IMR-90 (cell line): ENCODE data around the gene CDH22. TPM values are rescaled to one million over a fixed set of nuclear protein-coding genes. Genes with fewer than 3 reads are reported as not detected.
A peak's percentile ranks its signal among the peaks of the same experiment; 100 is the strongest.

Source experiments
- ATAC-seq: fragments of 200-7000 bp; cut with Tn5 transposase; 2 replicates; pipeline ENCODE4 v1.9.1; 2020; ENCODE audit warnings: low read depth, mild to moderate bottlenecking, moderate library complexity
- BruUV-seq: library from RNA; stranded (reverse); fragments of 400-500 nt; replicated peaks from 2 replicates; lab custom pipeline; 2021; lab: Mats Ljungman, UMichigan
- CTCF ChIA-PET: fragments of 300-600 bp; formaldehyde crosslinking; extraction: SDS; loops from one replicate; lab custom pipeline; 2021; ENCODE audit warnings: antibody characterized with exemption; lab: Yijun Ruan, JAX
- POLR2A ChIA-PET: fragments of 300-600 bp; sonication (Branson Sonifier 250); formaldehyde crosslinking; loops from one replicate; lab custom pipeline; 2022; ENCODE audit warnings: antibody characterized with exemption; ENCODE audit not compliant: unreplicated experiment; lab: Charles Lee
- DNase-seq: peaks from one replicate; pipeline ENCODE4 v3.0.0; 2013
- H2AFZ ChIP-seq: replicated peaks from 2 replicates; pipeline ENCODE3; 2013; ENCODE audit warnings: low read length, mild to moderate bottlenecking; ENCODE audit not compliant: poor library complexity
- H2AK5ac ChIP-seq: 2 replicates; pipeline ENCODE4 v1.6.1; 2013; ENCODE audit warnings: low read depth, low read length, inconsistent platforms
- H2AK9ac ChIP-seq: replicated peaks from 2 replicates; pipeline ENCODE3; 2013; ENCODE audit warnings: mild to moderate bottlenecking, low read depth, low read length, moderate library complexity; ENCODE audit not compliant: poor library complexity
- H2BK120ac ChIP-seq: 2 replicates; pipeline ENCODE4 v1.6.1; 2013; ENCODE audit warnings: low read depth, low read length, inconsistent platforms
- H2BK15ac ChIP-seq: 3 replicates; pipeline ENCODE4 v1.6.1; 2013; ENCODE audit warnings: low read depth, low read length, inconsistent platforms
- H2BK20ac ChIP-seq: 2 replicates; pipeline ENCODE4 v1.6.1; 2013; ENCODE audit warnings: low read depth, mild to moderate bottlenecking, inconsistent platforms, low read length, moderate library complexity
- H2BK5ac ChIP-seq: 2 replicates; pipeline ENCODE4 v1.6.1; 2013; ENCODE audit warnings: mild to moderate bottlenecking, low read depth, low read length, inconsistent platforms; ENCODE audit not compliant: poor library complexity, severe bottlenecking
- H3K14ac ChIP-seq: replicated peaks from 2 replicates; pipeline ENCODE4 v1.6.1; 2013; ENCODE audit warnings: low read depth, low read length, inconsistent platforms
- H3K18ac ChIP-seq: 2 replicates; pipeline ENCODE4 v1.6.1; 2013; ENCODE audit warnings: low read depth, low read length, control low read depth
- H3K23ac ChIP-seq: 2 replicates; pipeline ENCODE4 v1.6.1; 2013; ENCODE audit warnings: low read depth, low read length, inconsistent platforms
- H3K27ac ChIP-seq: 2 replicates; pipeline ENCODE4 v1.5.1; 2013; ENCODE audit warnings: mild to moderate bottlenecking, control low read depth, low read length; ENCODE audit not compliant: insufficient read depth
- H3K27me3 ChIP-seq: 2 replicates; pipeline ENCODE4 v1.6.1; 2013; ENCODE audit warnings: low read length; ENCODE audit not compliant: control insufficient read depth, insufficient read depth
- H3K36me3 ChIP-seq: 2 replicates; pipeline ENCODE4 v1.6.1; 2013; ENCODE audit warnings: low read length, mixed read lengths; ENCODE audit not compliant: control insufficient read depth, insufficient read depth
- H3K4ac ChIP-seq: 2 replicates; pipeline ENCODE4 v1.6.1; 2013; ENCODE audit warnings: low read depth, low read length, inconsistent platforms
- H3K4me1 ChIP-seq: 2 replicates; pipeline ENCODE4 v1.6.1; 2013; ENCODE audit warnings: low read length, mixed read lengths; ENCODE audit not compliant: control insufficient read depth, insufficient read depth
- H3K4me2 ChIP-seq: 2 replicates; pipeline ENCODE4 v1.6.1; 2013; ENCODE audit warnings: low read depth, mild to moderate bottlenecking, control low read depth, low read length, moderate library complexity
- H3K4me3 ChIP-seq: 2 replicates; pipeline ENCODE4 v1.5.1; 2013; ENCODE audit warnings: low read depth, mild to moderate bottlenecking, control low read depth, low read length, moderate library complexity; ENCODE audit not compliant: insufficient read depth
- H3K56ac ChIP-seq: 2 replicates; pipeline ENCODE4 v1.6.1; 2013; ENCODE audit warnings: low read length, inconsistent platforms; ENCODE audit not compliant: insufficient read depth; ENCODE audit errors: extremely low read depth
- H3K79me1 ChIP-seq, 2 experiments: 2 replicates each; pipeline ENCODE4 v1.6.1; 2013; ENCODE audit warnings: low read length in 2 of 2, inconsistent platforms in 1 of 2, low read depth in 1 of 2
- H3K9ac ChIP-seq: 2 replicates; pipeline ENCODE4 v1.6.1; 2013; ENCODE audit warnings: low read depth, low read length, control low read depth
- H3K9me1 ChIP-seq: 2 replicates; pipeline ENCODE4 v1.6.1; 2013; ENCODE audit warnings: low read length, inconsistent platforms; ENCODE audit not compliant: insufficient read depth
- H3K9me3 ChIP-seq: 2 replicates; pipeline ENCODE4 v1.6.1; 2013; ENCODE audit warnings: low read length; ENCODE audit not compliant: control insufficient read depth, insufficient read depth
- H4K20me1 ChIP-seq: 2 replicates; pipeline ENCODE4 v1.6.1; 2013; ENCODE audit warnings: low read length, inconsistent platforms; ENCODE audit not compliant: insufficient read depth
- H4K5ac ChIP-seq: 2 replicates; pipeline ENCODE4 v1.6.1; 2013; ENCODE audit warnings: mild to moderate bottlenecking, low read depth, low read length, control low read depth
- H4K8ac ChIP-seq, 2 experiments: 2 replicates each; pipeline ENCODE4 v1.6.1; 2013; ENCODE audit warnings: low read depth in 2 of 2, low read length in 2 of 2, control low read depth in 1 of 2, inconsistent platforms in 1 of 2
- H4K91ac ChIP-seq: 2 replicates; pipeline ENCODE4 v1.6.1; 2013; ENCODE audit warnings: low read depth, low read length, inconsistent platforms; ENCODE audit not compliant: insufficient read depth
- BHLHE40 ChIP-seq: fragments of 150-350 bp; IDR thresholded peaks from 2 replicates; pipeline ENCODE4 v1.6.1; 2016; ENCODE audit warnings: mild to moderate bottlenecking, low read depth, low read length
- CEBPB ChIP-seq: IDR thresholded peaks from 2 replicates; pipeline ENCODE4 v1.6.1; 2012; ENCODE audit warnings: low read depth, low read length, improper control_type of control experiment
- CHD1 ChIP-seq: IDR thresholded peaks from 2 replicates; pipeline ENCODE4 v1.6.1; 2012; ENCODE audit warnings: low read depth, low read length, improper control_type of control experiment
- CTCF ChIP-seq: conservative IDR thresholded peaks from 2 replicates; pipeline ENCODE4 v1.5.1; 2012; ENCODE audit warnings: mild to moderate bottlenecking, low read depth, low read length, improper control_type of control experiment
- ELK1 ChIP-seq: fragments of 150-350 bp; IDR thresholded peaks from 2 replicates; pipeline ENCODE4 v1.6.1; 2016; ENCODE audit warnings: low read depth, mild to moderate bottlenecking, low read length, moderate library complexity, borderline replicate concordance
- MAFK ChIP-seq: IDR thresholded peaks from 2 replicates; pipeline ENCODE4 v1.6.1; 2012; ENCODE audit warnings: low read depth, low read length, improper control_type of control experiment
- MAZ ChIP-seq: IDR thresholded peaks from 2 replicates; pipeline ENCODE4 v1.6.1; 2012; ENCODE audit warnings: low read depth, mild to moderate bottlenecking, low read length, improper control_type of control experiment, moderate library complexity, borderline replicate concordance
- MXI1 ChIP-seq: IDR thresholded peaks from 2 replicates; pipeline ENCODE4 v1.6.1; 2012; ENCODE audit warnings: low read depth, mild to moderate bottlenecking, low read length, moderate library complexity, borderline replicate concordance
- RAD21 ChIP-seq: IDR thresholded peaks from 2 replicates; pipeline ENCODE4 v1.6.1; 2012; ENCODE audit warnings: low read length, improper control_type of control experiment
- RCOR1 ChIP-seq: IDR thresholded peaks from 2 replicates; pipeline ENCODE4 v1.6.1; 2012; ENCODE audit warnings: mild to moderate bottlenecking, low read length, improper control_type of control experiment; ENCODE audit not compliant: insufficient replicate concordance
- RFX5 ChIP-seq: IDR thresholded peaks from 2 replicates; pipeline ENCODE4 v1.8.0; 2012; ENCODE audit warnings: low read depth, mild to moderate bottlenecking, low read length, moderate library complexity
- SMC3 ChIP-seq: fragments of 150-350 bp; IDR thresholded peaks from 2 replicates; pipeline ENCODE4 v1.6.1; 2016; ENCODE audit warnings: low read depth, mild to moderate bottlenecking, antibody characterized with exemption, low read length, moderate library complexity
- USF2 ChIP-seq: fragments of 150-350 bp; IDR thresholded peaks from 2 replicates; pipeline ENCODE4 v1.6.1; 2017; ENCODE audit warnings: mild to moderate bottlenecking, antibody characterized with exemption, low read length, low read depth
- WGBS, 2 experiments: methylation state at CpG; one replicate each; pipeline versions ENCODE4 v1.1.5 to v1.1.7; 2013; ENCODE audit warnings: missing lambda C conversion rate in 2 of 2; ENCODE audit not compliant: insufficient read length in 1 of 2; ENCODE audit errors: extremely low coverage in 2 of 2; 5-methylcytosine and 5-hydroxymethylcytosine counted together
- dilution Hi-C: fragments of 300-500 bp; cut with HindIII; formaldehyde crosslinking; loops from one replicate; pipeline ENCODE4 v1.14.3; 2018; ENCODE audit warnings: low sequenced_read_pairs; ENCODE audit not compliant: unreplicated experiment
- in situ Hi-C: fragments of 300-500 bp; cut with MboI; formaldehyde crosslinking; loops from 3 replicates; pipeline ENCODE4 v1.14.3; 2019; ENCODE audit warnings: low sequenced_read_pairs, inconsistent platforms, mixed read lengths
- intact Hi-C: fragments of 100-400 bp; cut with micrococcal nuclease; formaldehyde crosslinking; loops from 2 replicates; pipeline ENCODE4 v1.10.0; 2022
- polyA plus RNA-seq, 3 experiments: library from polyadenylated mRNA; depleted of rRNA; stranded (reverse); fragments of >200 nt; gene quantifications; 2 replicates each; pipeline ENCODE4 v1.2.3, GENCODE V29; 2012; ENCODE audit warnings: low replicate concordance in 1 of 3
- total RNA-seq: library from RNA; depleted of rRNA; stranded (reverse); fragments of >200 nt; gene quantifications from 2 replicates; pipeline ENCODE4 v1.2.3, GENCODE V29; 2012

Gene CDH22
- total and polyA plus RNA-seq, 2 of the 4 experiments (the other 2 are of a cell fraction): not detected

DNA sequence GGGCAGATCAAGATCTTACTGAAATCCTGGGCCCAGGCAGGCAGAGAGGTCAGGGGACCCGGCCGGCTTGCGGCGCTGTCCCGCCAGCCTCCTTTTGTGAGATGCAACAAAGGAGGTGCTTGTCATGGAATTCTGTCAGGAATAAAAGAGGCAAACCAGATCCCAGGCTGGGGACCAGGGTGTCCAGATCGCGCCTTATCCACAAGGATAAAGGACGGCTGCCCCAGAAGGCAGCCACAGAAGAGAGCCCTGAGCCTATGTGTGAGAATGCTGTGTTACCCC, 42.6 kb upstream of the CDH22 start:
- DNase-seq (no peak), ATAC-seq (no peak; the same call in none of the 2 replicates)
- Histone ChIP-seq H3K4me2 (no peak overlapping the region), H3K18ac (no peak overlapping the region; the same call in 1 of the 2 replicates), H3K9ac (peak overlapping the region; percentile 69), H3K4me1 (peaks cover 12% of the 10 kb centered on the region), H3K4me3 (no peak overlapping the region), H3K27ac (peak overlapping the region; percentile 90), H3K36me3 (peaks cover 18% of the 10 kb centered on the region; the same call in 1 of the 2 replicates), H4K5ac (no peak overlapping the region), H3K14ac (0 out of 2 replicates have a peak overlapping the region, but pooled peaks have one; percentile 26), H2BK15ac (no peak overlapping the region), H2BK120ac (no peak overlapping the region), H4K20me1 (no peaks in the 10 kb centered on the region), H3K9me1 (peaks cover 10% of the 10 kb centered on the region; the same call in 1 of the 2 replicates), H2AK9ac (peak overlapping the region; percentile 42), H2AFZ (no peak overlapping the region), H2BK5ac (peak overlapping the region; percentile 74), H3K9me3 (no peaks in the 10 kb centered on the region), H4K8ac (peak overlapping the region; percentile 40 to 84), H2AK5ac (peak overlapping the region; percentile 60; the same call in 1 of the 2 replicates), H3K56ac (no peak overlapping the region), H3K79me1 (peaks cover 0 to 5% of the 10 kb centered on the region in 2 experiments; a peak in 1 of 4 replicates), H3K4ac (peak overlapping the region; percentile 53), H4K91ac (no peak overlapping the region; the same call in 1 of the 2 replicates), H3K27me3 (no peaks in the 10 kb centered on the region), H2BK20ac (no peak overlapping the region), H3K23ac (0 out of 2 replicates have a peak overlapping the region, but pooled peaks have one; percentile 39)
- 100% methylated on average over 2 of the region's 8 CpGs; no CpG with 5 or more reads in 1 of the 2 experiments for WGBS, 2 experiments
- TF ChIP-seq MXI1: no peak
- no peak for TF ChIP-seq CEBPB
- TF ChIP-seq SMC3: no peak
- no peak for TF ChIP-seq CHD1
- no peak for TF ChIP-seq BHLHE40
- TF ChIP-seq MAFK: no peak
- no peak for TF ChIP-seq USF2
- TF ChIP-seq RCOR1: no peak
- no peak for TF ChIP-seq RAD21
- no peak for TF ChIP-seq CTCF
- TF ChIP-seq ELK1: no peak
- TF ChIP-seq MAZ: no peak
- TF ChIP-seq RFX5: no peak
- in situ Hi-C loops (no loop called here), intact Hi-C loops (no loop called here), dilution Hi-C loops (no loop called here)
- ChIA-PET CTCF (no interaction called here), POLR2A (no interaction called here)
- BruUV-seq: no TSS peak
